Endodermal cell (in vitro differentiated cells): Measurements from ENCODE around the gene SAMD10. TPM values are rescaled to one million over a fixed set of nuclear protein-coding genes. Genes with fewer than 3 reads are reported as not detected.
A peak's percentile ranks its signal among the peaks of the same experiment; 100 is the strongest.

ENCODE experiments used
- DNase-seq: peaks from one replicate; pipeline ENCODE4 v3.0.0-alpha.2; 2017
- H3K27ac ChIP-seq: 2 replicates; pipeline ENCODE4 v1.5.1; 2013; ENCODE audit warnings: mild to moderate bottlenecking, low read depth, low read length, moderate library complexity
- H3K27me3 ChIP-seq: 2 replicates; pipeline ENCODE4 v1.6.1; 2013; ENCODE audit warnings: mild to moderate bottlenecking, low read length, moderate library complexity; ENCODE audit not compliant: insufficient read depth, control insufficient read depth, poor library complexity, severe bottlenecking
- H3K36me3 ChIP-seq: 2 replicates; pipeline ENCODE4 v1.7.0; 2013; ENCODE audit warnings: mild to moderate bottlenecking, low read length, moderate library complexity; ENCODE audit not compliant: control insufficient read depth, insufficient read depth
- H3K4me1 ChIP-seq: one replicate; pipeline ENCODE4 v1.7.0; 2013; ENCODE audit warnings: low read length; ENCODE audit not compliant: control insufficient read depth, insufficient read depth
- H3K4me3 ChIP-seq: 2 replicates; pipeline ENCODE4 v1.5.1; 2013; ENCODE audit warnings: mild to moderate bottlenecking, low read length, moderate library complexity
- H3K9ac ChIP-seq: 2 replicates; pipeline ENCODE4 v1.6.1; 2013; ENCODE audit warnings: mild to moderate bottlenecking, low read length, moderate library complexity; ENCODE audit not compliant: poor library complexity, severe bottlenecking; ENCODE audit errors: extremely low read depth
- H3K9me3 ChIP-seq: 2 replicates; pipeline ENCODE4 v1.6.1; 2013; ENCODE audit warnings: mild to moderate bottlenecking, low read length, moderate library complexity; ENCODE audit not compliant: control insufficient read depth
- H3K27ac Mint-ChIP-seq: 2 replicates; pipeline ENCODE4 v1.8.0; 2020; ENCODE audit warnings: mixed read lengths
- H3K27me3 Mint-ChIP-seq: 2 replicates; pipeline ENCODE4 v1.8.0; 2021; ENCODE audit warnings: mild to moderate bottlenecking, mixed read lengths; ENCODE audit not compliant: insufficient read depth
- H3K36me3 Mint-ChIP-seq: 2 replicates; pipeline ENCODE4 v1.8.0; 2020; ENCODE audit warnings: low read depth, mixed read lengths
- H3K4me1 Mint-ChIP-seq: 2 replicates; pipeline ENCODE4 v1.8.0; 2020; ENCODE audit warnings: mixed read lengths
- H3K4me3 Mint-ChIP-seq: 2 replicates; pipeline ENCODE4 v1.8.0; 2020; ENCODE audit warnings: mild to moderate bottlenecking, moderate library complexity, mixed read lengths
- H3K9me3 Mint-ChIP-seq: 2 replicates; pipeline ENCODE4 v1.8.0; 2020; ENCODE audit warnings: mild to moderate bottlenecking, mixed read lengths
- WGBS, 2 experiments: methylation state at CpG; one replicate each; pipeline versions ENCODE4 v1.1.5 to v1.1.7; 2013; ENCODE audit warnings: missing lambda C conversion rate in 2 of 2, mixed read lengths in 1 of 2; ENCODE audit not compliant: insufficient coverage in 1 of 2, insufficient read length in 1 of 2; 5-methylcytosine and 5-hydroxymethylcytosine counted together
- total RNA-seq, 2 donors: library from RNA; stranded (reverse); fragmentation: NEBNext Ultra II Directional in 1 of 2; extraction: Animal tissue kit (Norgen Biotek cat#: 25700) in 1 of 2; gene quantifications; 2 replicates in 1 of 2; 3 replicates in 1 of 2; pipeline ENCODE4 v1.2.1, GENCODE V29; 2021
- TF ChIP-seq, protein P1 (sequence below): fragments of 200-600 bp; sonication (generic); conservative IDR thresholded peaks from 2 replicates; pipeline ENCODE4 v1.5.0; 2021; ENCODE audit warnings: antibody characterized with exemption, mild to moderate bottlenecking

SAMD10 gene
- total RNA-seq, 2 donors from 2014 or later: 5.6 to 6.0 TPM

DNA sequence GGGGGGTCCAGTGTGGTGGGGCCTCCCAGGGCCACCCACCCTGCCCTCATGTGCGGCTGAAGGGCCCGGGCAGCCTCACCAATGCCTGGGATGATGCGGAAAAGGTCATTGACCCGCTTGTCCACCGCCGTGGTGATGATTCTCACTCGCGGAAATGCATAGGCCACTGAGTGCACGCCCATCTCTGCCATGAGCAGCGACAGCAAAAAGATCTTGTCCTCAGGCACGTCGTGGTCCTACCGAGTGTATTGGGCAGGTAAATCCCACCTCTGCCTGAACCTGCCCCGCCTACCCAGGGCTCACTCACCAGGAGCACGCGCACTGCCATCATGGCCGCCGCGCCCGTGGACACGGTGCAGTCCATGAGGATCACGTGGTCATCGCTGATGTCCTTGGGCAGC lies 39.4 kb downstream of the SAMD10 start:
- Mint-ChIP-seq H3K4me1 (no peaks in the 10 kb centered on the region), H3K27me3 (no peaks in the 10 kb centered on the region), H3K36me3 (peaks cover 18% of the 10 kb centered on the region), H3K9me3 (no peaks in the 10 kb centered on the region), H3K4me3 (no peak overlapping the region), H3K27ac (no peak overlapping the region)
- Histone ChIP-seq H3K27ac (no peak overlapping the region), H3K27me3 (no peaks in the 10 kb centered on the region), H3K4me3 (no peak overlapping the region), H3K36me3 (peaks cover 30% of the 10 kb centered on the region), H3K4me1 (no peaks in the 10 kb centered on the region), H3K9me3 (no peaks in the 10 kb centered on the region), H3K9ac (no peak overlapping the region)
- DNase-seq: peak; percentile 79
- TF ChIP-seq, protein P1, sequence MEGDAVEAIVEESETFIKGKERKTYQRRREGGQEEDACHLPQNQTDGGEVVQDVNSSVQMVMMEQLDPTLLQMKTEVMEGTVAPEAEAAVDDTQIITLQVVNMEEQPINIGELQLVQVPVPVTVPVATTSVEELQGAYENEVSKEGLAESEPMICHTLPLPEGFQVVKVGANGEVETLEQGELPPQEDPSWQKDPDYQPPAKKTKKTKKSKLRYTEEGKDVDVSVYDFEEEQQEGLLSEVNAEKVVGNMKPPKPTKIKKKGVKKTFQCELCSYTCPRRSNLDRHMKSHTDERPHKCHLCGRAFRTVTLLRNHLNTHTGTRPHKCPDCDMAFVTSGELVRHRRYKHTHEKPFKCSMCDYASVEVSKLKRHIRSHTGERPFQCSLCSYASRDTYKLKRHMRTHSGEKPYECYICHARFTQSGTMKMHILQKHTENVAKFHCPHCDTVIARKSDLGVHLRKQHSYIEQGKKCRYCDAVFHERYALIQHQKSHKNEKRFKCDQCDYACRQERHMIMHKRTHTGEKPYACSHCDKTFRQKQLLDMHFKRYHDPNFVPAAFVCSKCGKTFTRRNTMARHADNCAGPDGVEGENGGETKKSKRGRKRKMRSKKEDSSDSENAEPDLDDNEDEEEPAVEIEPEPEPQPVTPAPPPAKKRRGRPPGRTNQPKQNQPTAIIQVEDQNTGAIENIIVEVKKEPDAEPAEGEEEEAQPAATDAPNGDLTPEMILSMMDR: no peak
- WGBS, 2 experiments: 95 to 98% methylated on average over 23 of the region's 23 CpGs

DNA sequence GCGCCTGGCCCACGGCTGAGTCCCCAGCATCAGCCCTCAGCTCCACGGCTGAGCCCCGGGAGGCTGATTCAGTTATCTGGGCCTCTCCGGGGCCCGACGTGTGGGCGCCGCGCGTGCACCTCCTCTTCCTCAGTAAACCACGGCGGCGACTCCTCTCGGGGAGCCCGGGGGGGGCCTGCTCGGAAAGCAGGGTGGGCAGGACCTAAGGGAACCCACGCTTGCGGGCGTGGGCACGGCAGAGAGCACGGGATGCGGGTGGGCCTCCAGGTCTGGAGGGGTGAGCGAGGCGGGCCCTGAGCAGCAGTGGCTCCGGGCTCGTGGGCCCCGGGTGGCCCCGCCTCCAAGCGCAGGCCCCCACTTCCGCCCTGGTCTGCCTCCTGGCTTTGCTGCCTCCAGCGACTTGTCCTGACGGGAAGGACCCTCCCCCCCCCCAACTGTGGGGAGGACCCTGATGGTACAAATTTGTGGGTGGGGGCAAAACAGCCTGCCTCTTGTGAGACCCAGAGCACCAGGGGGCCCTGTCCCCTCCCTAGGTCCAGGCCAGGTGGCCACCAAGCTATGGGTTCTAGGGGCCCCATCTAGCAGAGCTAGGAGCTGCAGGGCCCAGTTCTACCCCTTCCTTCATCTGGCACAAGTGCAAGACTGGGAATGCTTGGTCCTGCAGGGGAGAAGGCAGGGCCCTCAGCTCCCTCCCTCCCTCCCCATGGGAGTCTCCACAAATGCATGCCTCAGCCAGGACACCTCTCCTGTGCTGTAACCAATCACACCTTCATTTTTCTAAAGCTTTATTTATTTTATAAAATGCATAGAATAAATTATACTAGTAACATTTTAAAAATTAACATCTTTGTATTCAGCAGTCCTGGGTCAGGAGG lies 40.1 kb downstream of the SAMD10 start:
- WGBS, 2 experiments: 98 to 99% methylated on average over 26 to 31 of the region's 33 CpGs
- Histone ChIP-seq H3K9me3 (no peaks in the 10 kb centered on the region), H3K9ac (no peak overlapping the region), H3K36me3 (peaks cover 30% of the 10 kb centered on the region), H3K27ac (no peak overlapping the region), H3K4me3 (no peak overlapping the region), H3K27me3 (no peaks in the 10 kb centered on the region), H3K4me1 (no peaks in the 10 kb centered on the region)
- TF ChIP-seq, protein P1: no peak
- peaks cover 20% of the 10 kb centered on the region for H3K36me3 Mint-ChIP-seq
- no peaks in the 10 kb centered on the region for H3K9me3 Mint-ChIP-seq
- no peaks in the 10 kb centered on the region for H3K27me3 Mint-ChIP-seq
- DNase-seq: no peak
- H3K27ac Mint-ChIP-seq: no peak overlapping the region
- no peaks in the 10 kb centered on the region for H3K4me1 Mint-ChIP-seq
- no peak overlapping the region for H3K4me3 Mint-ChIP-seq

DNA sequence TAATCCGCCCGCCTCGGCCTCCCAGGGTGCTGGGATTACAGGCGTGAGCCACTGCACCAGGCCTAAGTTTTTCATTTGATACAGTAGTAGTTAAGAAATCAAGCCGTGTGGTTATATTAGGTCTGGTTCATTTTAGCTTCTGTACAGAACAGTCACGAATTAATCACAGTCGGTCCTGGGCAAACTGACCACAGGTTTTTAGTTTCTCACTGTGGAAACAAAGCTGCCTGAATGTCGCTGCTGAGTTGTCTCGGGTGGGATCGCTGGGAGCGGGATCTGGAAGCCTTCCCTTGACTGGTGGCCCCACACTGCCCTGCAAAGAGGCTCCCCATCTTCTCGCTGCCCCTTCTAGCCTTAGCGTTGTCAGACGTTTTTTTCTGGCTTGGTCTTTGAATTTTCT lies 41.8 kb downstream of the SAMD10 start:
- H3K9me3 ChIP-seq: no peaks in the 10 kb centered on the region
- no peak overlapping the region for H3K9ac ChIP-seq
- Mint-ChIP-seq H3K36me3 (peaks cover 16% of the 10 kb centered on the region), H3K27ac (no peak overlapping the region), H3K4me1 (no peaks in the 10 kb centered on the region), H3K27me3 (no peaks in the 10 kb centered on the region), H3K9me3 (no peaks in the 10 kb centered on the region), H3K4me3 (no peak overlapping the region)
- TF ChIP-seq, protein P1: no peak
- 90 to 92% methylated on average over 14 of the region's 14 CpGs for WGBS, 2 experiments
- no peak overlapping the region for H3K4me3 ChIP-seq
- no peaks in the 10 kb centered on the region for H3K27me3 ChIP-seq
- H3K36me3 ChIP-seq: peaks cover 31% of the 10 kb centered on the region
- no peaks in the 10 kb centered on the region for H3K4me1 ChIP-seq
- no peak overlapping the region for H3K27ac ChIP-seq
- peak; percentile 36 for DNase-seq
